ENCODE results near the gene ID4.

ID4 gene

GRCh38 chr6:19804205-19805128 lies 32.7 kb upstream of the ID4 start:
- Histone ChIP-seq H3K27me3 (ENCODE audit: insufficient read depth, low read length, poor library complexity, severe bottlenecking) (no peaks in the 10 kb centered on the region), H3K4me2 (ENCODE audit: low read depth, low read length, poor library complexity, severe bottlenecking) (no peak overlapping the region), H3K4me1 (ENCODE audit: insufficient read depth, low read length, poor library complexity, severe bottlenecking) (no peaks in the 10 kb centered on the region), H3K36me3 (ENCODE audit: insufficient read depth, low read length) (no peaks in the 10 kb centered on the region), H3K9ac (ENCODE audit: low read depth, low read length, poor library complexity, severe bottlenecking) (no peak overlapping the region), H3K4me3 (ENCODE audit: low read length, poor library complexity, severe bottlenecking) (no peak overlapping the region), H3K9me3 (ENCODE audit: insufficient read depth, low read depth, low read length) (no peaks in the 10 kb centered on the region), H3K79me2 (ENCODE audit: insufficient read depth, low read length) (no peaks in the 10 kb centered on the region), H3F3A (ENCODE audit: low read depth) (no peaks in the 10 kb centered on the region), H2AFZ (ENCODE audit: low read length) (no peak overlapping the region), H3K9me2 (replicated peaks; ENCODE audit: low read depth, low read length) (no peaks in the 10 kb centered on the region), H4K20me1 (ENCODE audit: insufficient read depth, low read length, poor library complexity, severe bottlenecking) (no peaks in the 10 kb centered on the region)
- TF ChIP-seq CTCF (conservative IDR thresholded peaks at IDR 0.05; ENCODE audit: low read length) (no peak), EZH2phosphoT487 (IDR thresholded peaks at IDR 0.05; ENCODE audit: borderline replicate concordance) (no peak)

GRCh38 chr6:19805129-19805481 lies 32.1 kb upstream of the ID4 start:
- Histone ChIP-seq H4K20me1 (ENCODE audit: insufficient read depth, low read length, poor library complexity, severe bottlenecking) (no peaks in the 10 kb centered on the region), H3K4me1 (ENCODE audit: insufficient read depth, low read length, poor library complexity, severe bottlenecking) (no peaks in the 10 kb centered on the region), H3K9ac (ENCODE audit: low read depth, low read length, poor library complexity, severe bottlenecking) (no peak overlapping the region), H3K9me3 (ENCODE audit: insufficient read depth, low read depth, low read length) (no peaks in the 10 kb centered on the region), H3K79me2 (ENCODE audit: insufficient read depth, low read length) (no peaks in the 10 kb centered on the region), H3K36me3 (ENCODE audit: insufficient read depth, low read length) (no peaks in the 10 kb centered on the region), H3K9me2 (replicated peaks; ENCODE audit: low read depth, low read length) (no peaks in the 10 kb centered on the region), H3K4me3 (ENCODE audit: low read length, poor library complexity, severe bottlenecking) (no peak overlapping the region), H3K27me3 (ENCODE audit: insufficient read depth, low read length, poor library complexity, severe bottlenecking) (no peaks in the 10 kb centered on the region), H2AFZ (ENCODE audit: low read length) (no peak overlapping the region), H3F3A (ENCODE audit: low read depth) (no peaks in the 10 kb centered on the region), H3K4me2 (ENCODE audit: low read depth, low read length, poor library complexity, severe bottlenecking) (no peak overlapping the region)
- TF ChIP-seq EZH2phosphoT487 (IDR thresholded peaks at IDR 0.05; ENCODE audit: borderline replicate concordance) = no peak
- TF ChIP-seq CTCF (conservative IDR thresholded peaks at IDR 0.05; ENCODE audit: low read length) = no peak

GRCh38 chr6:19806971-19807396 lies 30.2 kb upstream of the ID4 start:
- H3K4me1 ChIP-seq (ENCODE audit: insufficient read depth, low read length, poor library complexity, severe bottlenecking) = no peaks in the 10 kb centered on the region
- H3K4me2 ChIP-seq (ENCODE audit: low read depth, low read length, poor library complexity, severe bottlenecking) = no peak overlapping the region
- TF ChIP-seq EZH2phosphoT487 (IDR thresholded peaks at IDR 0.05; ENCODE audit: borderline replicate concordance) (no peak), CTCF (conservative IDR thresholded peaks at IDR 0.05; ENCODE audit: low read length) (no peak)
- no peaks in the 10 kb centered on the region for H4K20me1 ChIP-seq (ENCODE audit: insufficient read depth, low read length, poor library complexity, severe bottlenecking)
- H3K79me2 ChIP-seq (ENCODE audit: insufficient read depth, low read length) = no peaks in the 10 kb centered on the region
- H3K9me3 ChIP-seq (ENCODE audit: insufficient read depth, low read depth, low read length) = no peaks in the 10 kb centered on the region
- no peaks in the 10 kb centered on the region for H3K9me2 ChIP-seq (replicated peaks; ENCODE audit: low read depth, low read length)
- no peaks in the 10 kb centered on the region for H3K36me3 ChIP-seq (ENCODE audit: insufficient read depth, low read length)
- H2AFZ ChIP-seq (ENCODE audit: low read length) = no peak overlapping the region
- no peak overlapping the region for H3K4me3 ChIP-seq (ENCODE audit: low read length, poor library complexity, severe bottlenecking)
- H3K27me3 ChIP-seq (ENCODE audit: insufficient read depth, low read length, poor library complexity, severe bottlenecking) = no peaks in the 10 kb centered on the region
- no peaks in the 10 kb centered on the region for H3F3A ChIP-seq (ENCODE audit: low read depth)
- H3K9ac ChIP-seq (ENCODE audit: low read depth, low read length, poor library complexity, severe bottlenecking) = no peak overlapping the region

Data from Loucy (cell line).